NT2/D1 (cell line): ENCODE data around the gene HORMAD1.

Experiments
- SUZ12 ChIP-seq: IDR thresholded peaks from 2 replicates; pipeline ENCODE4 v1.6.1; 2011; ENCODE audit not compliant: insufficient read length, insufficient read depth; ENCODE audit errors: extremely low read depth
- ZNF274 ChIP-seq: IDR thresholded peaks from 2 replicates; pipeline ENCODE4 v1.6.1; 2011; ENCODE audit warnings: mild to moderate bottlenecking, low read depth, low read length

DNA sequence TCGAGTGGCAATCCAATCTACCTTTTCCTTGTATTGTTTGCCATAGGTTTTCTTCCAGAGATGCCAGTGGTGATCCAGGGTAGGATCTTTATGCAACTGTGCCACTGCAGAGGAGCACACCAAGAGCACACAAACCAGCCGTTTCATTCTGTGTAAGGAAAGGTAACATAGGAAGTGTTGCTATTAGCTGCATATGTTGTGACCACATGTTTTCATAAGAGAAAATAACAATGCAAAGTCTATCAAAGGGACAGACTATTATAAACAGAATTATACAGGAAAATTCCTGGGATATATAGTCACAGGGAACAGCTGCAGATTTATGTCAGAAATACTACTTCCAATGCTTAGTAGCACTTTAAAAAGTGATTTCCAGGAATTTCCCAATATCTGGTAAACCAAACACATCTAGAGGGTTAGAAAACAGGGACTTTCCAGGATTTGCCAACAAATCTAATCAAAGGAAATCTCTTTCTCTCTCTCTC lies 44.0 kb upstream of the HORMAD1 start:
- TF ChIP-seq SUZ12 (no peak), ZNF274 (no peak)
